Measurements from ENCODE around the gene TGFBR1. TPM values are rescaled to one million over a fixed set of nuclear protein-coding genes. Genes with fewer than 3 reads are reported as not detected.
A peak's percentile ranks its signal among the peaks of the same experiment; 100 is the strongest.

The TGFBR1 gene
- total and polyA plus RNA-seq, 4 donors, result 25.1 to 97.6 (median 44.9) TPM

DNA sequence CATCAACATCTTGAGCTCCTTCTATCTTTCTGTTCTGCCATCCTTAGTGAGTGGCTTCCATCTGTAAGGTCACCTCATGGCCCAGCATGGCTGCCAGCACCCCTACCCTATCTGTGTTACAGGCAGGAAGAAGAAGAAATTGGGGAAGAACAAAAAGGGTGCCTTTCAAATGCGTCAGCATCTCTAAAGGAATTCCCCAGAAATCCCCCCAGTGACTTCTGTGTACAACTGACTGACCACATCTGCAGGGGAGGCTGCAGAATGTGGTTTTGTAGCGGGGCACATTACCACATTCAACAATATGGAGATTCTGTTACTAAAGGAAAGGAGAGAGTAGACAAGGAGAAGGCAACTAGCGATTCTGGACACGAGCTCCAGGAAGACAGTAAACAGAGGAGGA lies 76.7 kb downstream of the TGFBR1 start:
- Histone ChIP-seq H3K4me1 (ENCODE audit: control insufficient read depth, insufficient read depth, low read length) (peaks cover 13% of the 10 kb centered on the region), H3K27ac (ENCODE audit: low read depth, low read length) (no peak overlapping the region), H3K4me3 (ENCODE audit: low read depth, low read length) (no peak overlapping the region), H3K27me3 (ENCODE audit: control insufficient read depth, insufficient read depth, low read length) (peaks cover 4% of the 10 kb centered on the region), H3K9me3 (ENCODE audit: control insufficient read depth, insufficient read depth, low read length) (no peaks in the 10 kb centered on the region), H3K36me3 (ENCODE audit: control insufficient read depth, insufficient read depth, low read length) (no peaks in the 10 kb centered on the region)
- WGBS (ENCODE audit: insufficient coverage), result no CpG with 5 or more reads among the region's 4 CpGs
- DNase-seq (ENCODE audit: low read depth in 4 of 6, low spot score in 6 of 6), result no peak

DNA sequence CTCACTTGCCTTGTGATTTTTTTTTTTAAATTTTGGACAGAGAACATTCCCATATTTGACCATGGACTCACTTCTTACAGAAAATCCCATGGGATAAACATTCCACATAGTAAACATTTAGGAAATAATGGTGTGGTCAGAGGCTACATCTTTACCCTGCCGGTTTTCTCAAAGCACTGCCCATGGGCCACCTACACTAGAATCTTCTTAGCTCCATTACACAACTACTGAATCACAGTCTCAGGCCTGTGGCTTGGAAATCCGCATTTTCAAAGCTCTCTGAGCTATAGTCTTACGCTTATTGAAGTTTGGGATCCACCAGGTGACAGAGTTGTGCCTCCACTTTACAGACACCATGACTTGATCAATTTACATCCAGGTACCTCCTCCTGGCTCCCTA lies 77.4 kb downstream of the TGFBR1 start:
- no peaks in the 10 kb centered on the region for H3K9me3 ChIP-seq (ENCODE audit: control insufficient read depth, insufficient read depth, low read length)
- H3K4me1 ChIP-seq (ENCODE audit: control insufficient read depth, insufficient read depth, low read length), result peaks cover 13% of the 10 kb centered on the region
- no peak overlapping the region for H3K4me3 ChIP-seq (ENCODE audit: low read depth, low read length)
- no peaks in the 10 kb centered on the region for H3K36me3 ChIP-seq (ENCODE audit: control insufficient read depth, insufficient read depth, low read length)
- DNase-seq (ENCODE audit: low read depth in 4 of 6, low spot score in 6 of 6), result no peak
- H3K27ac ChIP-seq (ENCODE audit: low read depth, low read length), result no peak overlapping the region
- H3K27me3 ChIP-seq (ENCODE audit: control insufficient read depth, insufficient read depth, low read length), result peaks cover 4% of the 10 kb centered on the region
- WGBS (ENCODE audit: insufficient coverage), result 94% methylated on average over 3 of the region's 3 CpGs

DNA sequence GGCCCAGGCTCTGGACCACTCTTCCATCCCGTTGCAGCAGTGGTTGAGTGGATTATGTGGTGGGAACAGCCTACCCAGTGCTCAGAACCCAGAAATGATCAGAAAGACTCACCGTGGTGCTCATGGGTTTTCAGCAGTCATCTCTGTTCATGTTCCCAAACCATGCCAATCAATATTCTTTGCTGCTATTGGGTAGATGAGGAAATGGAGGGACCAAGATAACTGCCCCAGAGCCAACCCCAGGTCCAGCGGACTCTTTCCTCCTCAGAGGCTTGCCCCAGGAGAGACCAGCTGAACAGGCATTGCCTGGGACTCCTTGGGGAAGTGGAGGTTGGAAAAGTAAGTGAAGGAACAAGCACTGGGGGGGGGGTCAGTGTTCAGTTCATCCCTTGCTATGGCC lies 78.7 kb downstream of the TGFBR1 start:
- no peak overlapping the region for H3K4me3 ChIP-seq (ENCODE audit: low read depth, low read length)
- no peak for DNase-seq (ENCODE audit: low read depth in 4 of 6, low spot score in 6 of 6)
- no CpG with 5 or more reads among the region's 3 CpGs for WGBS (ENCODE audit: insufficient coverage)
- peaks cover 13% of the 10 kb centered on the region for H3K4me1 ChIP-seq (ENCODE audit: control insufficient read depth, insufficient read depth, low read length)
- H3K36me3 ChIP-seq (ENCODE audit: control insufficient read depth, insufficient read depth, low read length), result no peaks in the 10 kb centered on the region
- no peak overlapping the region for H3K27ac ChIP-seq (ENCODE audit: low read depth, low read length)
- H3K9me3 ChIP-seq (ENCODE audit: control insufficient read depth, insufficient read depth, low read length), result no peaks in the 10 kb centered on the region
- H3K27me3 ChIP-seq (ENCODE audit: control insufficient read depth, insufficient read depth, low read length), result peaks cover 4% of the 10 kb centered on the region

DNA sequence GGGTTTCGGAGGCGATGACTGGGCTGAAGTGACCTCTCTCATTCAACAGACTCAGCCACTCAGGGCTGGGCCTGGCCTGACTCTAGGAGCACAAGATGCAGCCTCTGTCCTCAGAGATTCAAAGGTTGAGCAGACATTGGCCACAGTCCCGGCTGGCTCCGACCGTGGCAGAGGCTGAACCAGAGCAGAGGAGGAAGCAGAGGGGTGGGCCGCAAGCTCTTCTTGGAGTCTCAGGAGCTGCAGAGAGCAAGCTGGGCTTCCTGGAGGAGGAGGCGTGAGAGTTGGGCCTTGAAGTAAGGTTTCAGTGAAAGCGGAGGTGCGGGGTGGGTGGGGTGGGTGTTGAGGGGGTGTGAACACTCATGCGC lies 79.2 kb downstream of the TGFBR1 start:
- H3K27ac ChIP-seq (ENCODE audit: low read depth, low read length), result no peak overlapping the region
- peaks cover 13% of the 10 kb centered on the region for H3K4me1 ChIP-seq (ENCODE audit: control insufficient read depth, insufficient read depth, low read length)

DNA sequence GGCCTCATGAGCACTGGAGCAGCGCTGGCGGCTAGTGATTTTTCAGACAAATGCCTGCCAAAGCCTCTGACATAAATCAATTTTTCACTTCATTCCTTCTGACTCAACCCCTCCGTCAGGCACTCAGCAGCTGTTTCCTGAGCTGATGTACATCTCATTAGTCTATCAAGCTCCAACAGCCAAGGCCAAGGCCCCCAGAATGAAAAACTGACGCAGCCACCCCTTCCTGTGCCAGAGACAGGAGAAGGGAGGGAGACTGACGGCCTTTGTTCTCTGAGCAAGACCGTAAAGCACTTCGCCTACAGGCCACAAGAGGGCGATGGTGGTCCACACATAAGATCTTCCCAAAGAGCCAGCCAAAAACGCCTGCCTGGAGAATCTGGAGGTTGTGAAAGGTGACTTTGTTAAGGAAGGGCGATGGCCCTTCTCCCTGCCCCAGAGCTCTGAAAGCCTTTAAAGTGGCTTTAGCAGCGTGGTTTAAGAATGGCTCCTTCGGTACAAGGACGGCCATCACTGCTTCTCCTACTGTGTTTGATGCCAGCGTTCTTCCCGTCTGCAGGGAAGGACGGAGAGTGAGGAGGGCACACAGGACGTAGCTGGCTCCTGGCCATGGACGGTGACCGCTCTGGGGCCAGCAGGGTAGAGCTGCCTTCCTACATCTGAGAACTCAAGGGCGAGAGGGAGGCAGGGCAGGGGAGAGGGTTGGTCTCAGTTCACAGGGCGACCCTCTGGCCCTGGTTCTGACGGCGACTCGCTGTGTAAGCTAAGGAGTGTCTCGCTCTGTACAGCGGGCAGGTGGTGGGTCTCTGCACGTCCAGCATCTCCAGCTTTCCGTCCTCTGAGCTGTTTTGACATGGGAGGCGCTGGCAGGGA lies 79.8 kb downstream of the TGFBR1 start:
- 51% methylated on average over 22 of the region's 29 CpGs for WGBS (ENCODE audit: insufficient coverage)
- peaks cover 4% of the 10 kb centered on the region for H3K27me3 ChIP-seq (ENCODE audit: control insufficient read depth, insufficient read depth, low read length)
- peak; percentile 81 to 98 (median 89) for DNase-seq (ENCODE audit: low read depth in 4 of 6, low spot score in 6 of 6)
- H3K4me3 ChIP-seq (ENCODE audit: low read depth, low read length), result peak overlapping the region; percentile 16
- no peaks in the 10 kb centered on the region for H3K36me3 ChIP-seq (ENCODE audit: control insufficient read depth, insufficient read depth, low read length)
- no peak overlapping the region for H3K27ac ChIP-seq (ENCODE audit: low read depth, low read length)
- no peaks in the 10 kb centered on the region for H3K9me3 ChIP-seq (ENCODE audit: control insufficient read depth, insufficient read depth, low read length)
- H3K4me1 ChIP-seq (ENCODE audit: control insufficient read depth, insufficient read depth, low read length), result peaks cover 13% of the 10 kb centered on the region

More for the DNA sequence above, 79.2 kb downstream of the TGFBR1 start:
- Histone ChIP-seq H3K36me3 (ENCODE audit: control insufficient read depth, insufficient read depth, low read length) (no peaks in the 10 kb centered on the region), H3K4me3 (ENCODE audit: low read depth, low read length) (no peak overlapping the region), H3K27me3 (ENCODE audit: control insufficient read depth, insufficient read depth, low read length) (peaks cover 4% of the 10 kb centered on the region), H3K9me3 (ENCODE audit: control insufficient read depth, insufficient read depth, low read length) (no peaks in the 10 kb centered on the region)
- 64% methylated on average over 9 of the region's 10 CpGs for WGBS (ENCODE audit: insufficient coverage)
- DNase-seq (ENCODE audit: low read depth in 4 of 6, low spot score in 6 of 6), result no peak

DNA sequence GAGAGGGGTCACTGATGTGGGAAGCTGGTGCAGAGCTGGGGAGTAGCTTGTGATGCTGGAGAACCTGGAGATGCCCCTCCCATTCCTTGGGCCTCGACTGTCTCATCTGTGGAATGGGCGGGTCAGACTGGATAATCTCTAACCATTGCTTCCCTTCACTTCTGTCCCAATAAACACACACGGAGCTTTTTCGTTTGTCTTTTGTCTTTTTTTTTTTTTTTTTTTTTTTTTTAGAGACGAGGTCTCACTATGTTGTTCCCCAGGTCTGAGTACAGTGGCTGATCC lies 80.4 kb downstream of the TGFBR1 start:
- WGBS (ENCODE audit: insufficient coverage), result 60% methylated on average over 1 of the region's 5 CpGs
- peaks cover 4% of the 10 kb centered on the region for H3K27me3 ChIP-seq (ENCODE audit: control insufficient read depth, insufficient read depth, low read length)
- DNase-seq (ENCODE audit: low read depth in 4 of 6, low spot score in 6 of 6), result no peak
- no peak overlapping the region for H3K4me3 ChIP-seq (ENCODE audit: low read depth, low read length)
- no peaks in the 10 kb centered on the region for H3K36me3 ChIP-seq (ENCODE audit: control insufficient read depth, insufficient read depth, low read length)
- peaks cover 13% of the 10 kb centered on the region for H3K4me1 ChIP-seq (ENCODE audit: control insufficient read depth, insufficient read depth, low read length)
- no peak overlapping the region for H3K27ac ChIP-seq (ENCODE audit: low read depth, low read length)
- no peaks in the 10 kb centered on the region for H3K9me3 ChIP-seq (ENCODE audit: control insufficient read depth, insufficient read depth, low read length)

DNA sequence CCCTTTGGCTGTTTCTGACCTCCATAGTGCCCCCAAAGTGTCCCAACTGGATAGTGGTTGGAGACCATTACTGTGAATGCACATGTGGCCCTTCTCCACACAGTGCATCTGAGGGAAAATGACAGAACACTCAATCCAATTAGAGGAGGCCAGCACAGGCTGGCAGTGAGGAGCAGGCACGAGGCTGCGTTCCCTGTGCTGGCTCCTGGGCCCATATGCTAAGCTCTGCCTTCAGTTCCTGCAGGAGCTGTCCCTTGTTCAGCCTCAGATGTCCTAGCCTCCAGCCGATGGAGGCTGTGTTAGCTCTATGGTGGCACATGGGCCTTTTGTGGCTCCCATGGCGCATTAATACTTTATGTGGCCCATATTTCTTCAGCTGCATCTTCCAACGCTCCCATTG lies 81.0 kb downstream of the TGFBR1 start:
- H3K36me3 ChIP-seq (ENCODE audit: control insufficient read depth, insufficient read depth, low read length), result no peaks in the 10 kb centered on the region
- 83% methylated on average over 4 of the region's 5 CpGs for WGBS (ENCODE audit: insufficient coverage)
- peaks cover 13% of the 10 kb centered on the region for H3K4me1 ChIP-seq (ENCODE audit: control insufficient read depth, insufficient read depth, low read length)
- H3K27me3 ChIP-seq (ENCODE audit: control insufficient read depth, insufficient read depth, low read length), result peaks cover 4% of the 10 kb centered on the region
- no peak overlapping the region for H3K27ac ChIP-seq (ENCODE audit: low read depth, low read length)
- no peak for DNase-seq (ENCODE audit: low read depth in 4 of 6, low spot score in 6 of 6)
- no peak overlapping the region for H3K4me3 ChIP-seq (ENCODE audit: low read depth, low read length)
- no peaks in the 10 kb centered on the region for H3K9me3 ChIP-seq (ENCODE audit: control insufficient read depth, insufficient read depth, low read length)

DNA sequence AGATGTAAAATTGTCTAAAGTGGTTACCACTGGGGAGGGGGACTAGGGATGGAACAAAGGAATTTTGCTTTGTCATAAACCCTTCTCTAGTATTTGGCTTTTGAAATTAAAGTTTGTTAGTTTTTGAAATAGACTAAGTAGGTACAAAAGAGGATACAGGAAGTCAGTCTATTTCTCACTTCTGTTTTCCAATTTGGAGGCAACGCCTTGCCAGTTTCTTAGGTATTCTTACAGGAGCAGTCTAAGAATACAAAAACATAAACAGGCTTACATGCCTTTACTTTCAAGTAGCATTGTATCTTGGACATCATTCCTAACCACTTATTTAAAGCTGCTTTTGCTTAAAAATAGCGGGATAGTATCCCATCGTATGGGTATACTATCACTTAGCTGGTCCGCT lies 82.4 kb downstream of the TGFBR1 start:
- H3K36me3 ChIP-seq (ENCODE audit: control insufficient read depth, insufficient read depth, low read length), result no peaks in the 10 kb centered on the region
- no peak for DNase-seq (ENCODE audit: low read depth in 4 of 6, low spot score in 6 of 6)
- H3K27me3 ChIP-seq (ENCODE audit: control insufficient read depth, insufficient read depth, low read length), result peaks cover 4% of the 10 kb centered on the region
- peaks cover 13% of the 10 kb centered on the region for H3K4me1 ChIP-seq (ENCODE audit: control insufficient read depth, insufficient read depth, low read length)
- H3K9me3 ChIP-seq (ENCODE audit: control insufficient read depth, insufficient read depth, low read length), result no peaks in the 10 kb centered on the region
- no peak overlapping the region for H3K27ac ChIP-seq (ENCODE audit: low read depth, low read length)
- 100% methylated on average over 1 of the region's 4 CpGs for WGBS (ENCODE audit: insufficient coverage)
- no peak overlapping the region for H3K4me3 ChIP-seq (ENCODE audit: low read depth, low read length)

DNA sequence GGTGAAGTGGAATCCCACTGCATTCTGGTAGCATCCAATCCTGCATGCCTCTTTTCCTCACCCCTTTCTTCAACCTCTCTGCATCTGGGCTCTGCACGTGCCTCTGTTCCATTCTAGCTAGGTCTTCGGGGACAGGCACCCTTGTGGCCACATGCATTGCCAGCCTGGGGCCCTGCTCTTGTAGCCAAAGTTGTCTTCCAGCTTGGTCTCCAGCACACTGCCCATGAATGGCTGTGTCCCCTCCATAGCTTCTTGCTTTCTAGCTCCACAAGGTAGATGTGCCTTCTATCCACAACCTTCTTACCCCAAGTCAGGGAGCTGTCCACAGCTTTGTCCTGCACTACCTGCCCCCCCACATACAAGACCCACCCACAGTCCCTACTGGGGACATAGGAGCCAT lies 84.3 kb downstream of the TGFBR1 start:
- no peaks in the 10 kb centered on the region for H3K36me3 ChIP-seq (ENCODE audit: control insufficient read depth, insufficient read depth, low read length)
- 17% methylated on average over 2 of the region's 2 CpGs for WGBS (ENCODE audit: insufficient coverage)
- no peaks in the 10 kb centered on the region for H3K9me3 ChIP-seq (ENCODE audit: control insufficient read depth, insufficient read depth, low read length)
- H3K27ac ChIP-seq (ENCODE audit: low read depth, low read length), result no peak overlapping the region
- H3K4me1 ChIP-seq (ENCODE audit: control insufficient read depth, insufficient read depth, low read length), result peaks cover 9% of the 10 kb centered on the region
- no peaks in the 10 kb centered on the region for H3K27me3 ChIP-seq (ENCODE audit: control insufficient read depth, insufficient read depth, low read length)
- no peak overlapping the region for H3K4me3 ChIP-seq (ENCODE audit: low read depth, low read length)
- DNase-seq (ENCODE audit: low read depth in 4 of 6, low spot score in 6 of 6), result no peak

DNA sequence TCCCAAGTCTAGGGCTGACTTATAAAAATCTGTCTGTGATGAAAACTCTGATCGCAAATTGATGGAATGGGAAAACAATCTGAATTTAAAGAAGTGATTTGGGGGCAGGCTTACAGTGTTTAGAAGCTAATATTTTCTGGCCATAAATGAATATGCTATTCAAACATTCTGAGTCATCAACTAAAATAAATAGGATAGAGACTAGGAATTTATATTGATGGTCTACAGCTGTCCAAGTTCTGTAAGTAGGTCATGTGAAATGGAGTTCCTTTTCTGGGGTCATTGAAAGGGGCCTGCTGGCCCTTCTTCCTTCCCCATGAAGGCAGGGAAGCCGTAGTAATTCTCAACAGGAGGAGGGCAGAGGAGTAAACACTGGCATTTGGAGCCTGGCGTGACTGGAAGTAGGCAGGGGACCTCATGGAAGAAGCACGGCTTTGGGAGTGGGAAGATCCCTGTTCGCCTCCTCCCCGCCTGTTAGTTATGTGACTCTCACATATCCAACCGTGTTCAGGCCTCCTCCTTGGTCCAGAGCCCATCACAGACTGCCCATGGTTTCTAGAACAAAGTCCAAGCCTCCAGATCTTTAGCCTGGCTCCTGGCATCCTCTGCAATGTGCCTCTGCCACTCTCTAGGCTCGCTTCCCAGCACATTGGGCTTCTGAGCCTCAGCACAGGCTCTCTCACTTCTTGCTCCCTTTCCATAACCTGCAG lies 85.1 kb downstream of the TGFBR1 start:
- peaks cover 1% of the 10 kb centered on the region for H3K9me3 ChIP-seq (ENCODE audit: control insufficient read depth, insufficient read depth, low read length)
- no peak overlapping the region for H3K4me3 ChIP-seq (ENCODE audit: low read depth, low read length)
- no peak for DNase-seq (ENCODE audit: low read depth in 4 of 6, low spot score in 6 of 6)
- no peak overlapping the region for H3K27ac ChIP-seq (ENCODE audit: low read depth, low read length)
- no peaks in the 10 kb centered on the region for H3K36me3 ChIP-seq (ENCODE audit: control insufficient read depth, insufficient read depth, low read length)
- H3K4me1 ChIP-seq (ENCODE audit: control insufficient read depth, insufficient read depth, low read length), result peaks cover 1% of the 10 kb centered on the region
- H3K27me3 ChIP-seq (ENCODE audit: control insufficient read depth, insufficient read depth, low read length), result no peaks in the 10 kb centered on the region
- WGBS (ENCODE audit: insufficient coverage), result 75% methylated on average over 5 of the region's 8 CpGs

Data from spinal cord (tissue), 10 donors.